GM19099 (cell line): ENCODE measurements around the gene MRTFB.

Source experiments
- POLR2A ChIP-seq: IDR thresholded peaks from 3 replicates; pipeline ENCODE4 v1.6.1; 2011; ENCODE audit warnings: low read depth; ENCODE audit not compliant: insufficient read length; ENCODE audit errors: extremely low read depth

Gene MRTFB

GRCh38 chr16:14095883-14096551, 24.9 kb downstream of the MRTFB start:
- no peak for TF ChIP-seq POLR2A

GRCh38 chr16:14097182-14097959, 26.3 kb downstream of the MRTFB start:
- TF ChIP-seq POLR2A = no peak

GRCh38 chr16:14098081-14098480, 27.0 kb downstream of the MRTFB start:
- TF ChIP-seq POLR2A = no peak

- TF ChIP-seq POLR2A = no peak
Observed at GRCh38 chr16:14100825-14101224, 29.7 kb downstream of the MRTFB start.

- no peak for TF ChIP-seq POLR2A
Observed at GRCh38 chr16:14101415-14101814, 30.3 kb downstream of the MRTFB start.

GRCh38 chr16:14102925-14103720, 32.0 kb downstream of the MRTFB start:
- TF ChIP-seq POLR2A = no peak

- TF ChIP-seq POLR2A = no peak
Observed at GRCh38 chr16:14104066-14104465, 32.9 kb downstream of the MRTFB start.

GRCh38 chr16:14105760-14106375, 34.7 kb downstream of the MRTFB start:
- TF ChIP-seq POLR2A = no peak

GRCh38 chr16:14106457-14106856, 35.3 kb downstream of the MRTFB start:
- TF ChIP-seq POLR2A = no peak

GRCh38 chr16:14106961-14107360, 35.8 kb downstream of the MRTFB start:
- TF ChIP-seq POLR2A = no peak

GRCh38 chr16:14109077-14109775, 38.1 kb downstream of the MRTFB start:
- no peak for TF ChIP-seq POLR2A

GRCh38 chr16:14109782-14110727, 38.9 kb downstream of the MRTFB start:
- no peak for TF ChIP-seq POLR2A

GRCh38 chr16:14110728-14111251, 39.7 kb downstream of the MRTFB start:
- TF ChIP-seq POLR2A = no peak

GRCh38 chr16:14111713-14112538, 40.8 kb downstream of the MRTFB start:
- TF ChIP-seq POLR2A = no peak
